H9 (cell line): ENCODE data around the gene NFS1. TPM values are rescaled to one million over a fixed set of nuclear protein-coding genes. Genes with fewer than 3 reads are reported as not detected.

ENCODE experiments used
- DNase-seq: peaks from one replicate; pipeline ENCODE4 v3.0.0-alpha.2; 2017
- H2AFZ ChIP-seq: one replicate; pipeline ENCODE4 v1.6.1; 2013; ENCODE audit warnings: mild to moderate bottlenecking, low read length, control low read depth, moderate library complexity
- H2AK5ac ChIP-seq: 2 replicates; pipeline ENCODE4 v1.6.1; 2013; ENCODE audit warnings: low read length, control low read depth, mixed read lengths; ENCODE audit not compliant: insufficient read length
- H2BK120ac ChIP-seq: one replicate; pipeline ENCODE4 v1.6.1; 2013; ENCODE audit warnings: low read depth, mild to moderate bottlenecking, low read length, control low read depth, inconsistent platforms; ENCODE audit not compliant: poor library complexity, severe bottlenecking
- H2BK12ac ChIP-seq: 2 replicates; pipeline ENCODE4 v1.6.1; 2013; ENCODE audit warnings: low read length, control low read depth, mixed read lengths, low read depth; ENCODE audit not compliant: insufficient read length
- H2BK15ac ChIP-seq: 2 replicates; pipeline ENCODE4 v1.6.1; 2013; ENCODE audit warnings: low read depth, low read length, control low read depth
- H2BK20ac ChIP-seq: one replicate; pipeline ENCODE4 v1.6.1; 2013; ENCODE audit warnings: low read depth, mild to moderate bottlenecking, low read length, control low read depth, inconsistent platforms; ENCODE audit not compliant: poor library complexity, severe bottlenecking
- H2BK5ac ChIP-seq: 2 replicates; pipeline ENCODE4 v1.6.1; 2013; ENCODE audit warnings: low read length, control low read depth, mixed read lengths; ENCODE audit not compliant: insufficient read length
- H3K14ac ChIP-seq: 2 replicates; pipeline ENCODE4 v1.6.1; 2013; ENCODE audit warnings: low read length, control low read depth; ENCODE audit not compliant: insufficient read depth
- H3K18ac ChIP-seq: 2 replicates; pipeline ENCODE4 v1.6.1; 2013; ENCODE audit warnings: low read depth, mild to moderate bottlenecking, mixed read lengths, low read length, control low read depth; ENCODE audit not compliant: insufficient read length
- H3K23ac ChIP-seq: 2 replicates; pipeline ENCODE4 v1.6.1; 2013; ENCODE audit warnings: low read length, control low read depth, mixed read lengths, low read depth; ENCODE audit not compliant: insufficient read length
- H3K23me2 ChIP-seq: 2 replicates; pipeline ENCODE4 v1.6.1; 2013; ENCODE audit warnings: low read depth, mild to moderate bottlenecking, mixed read lengths, low read length, control low read depth; ENCODE audit not compliant: insufficient read length, poor library complexity, severe bottlenecking
- H3K27ac ChIP-seq: 2 replicates; pipeline ENCODE4 v1.5.1; 2013; ENCODE audit warnings: low read length, control low read depth, mixed read lengths, low read depth; ENCODE audit not compliant: insufficient read length
- H3K27me3 ChIP-seq: 2 replicates; pipeline ENCODE4 v1.6.1; 2013; ENCODE audit warnings: low read length, control low read depth, inconsistent platforms; ENCODE audit not compliant: insufficient read depth
- H3K4ac ChIP-seq: 2 replicates; pipeline ENCODE4 v1.6.1; 2013; ENCODE audit warnings: low read depth, mild to moderate bottlenecking, control low read depth, inconsistent platforms, low read length, moderate library complexity
- H3K4me1 ChIP-seq: 2 replicates; pipeline ENCODE4 v1.6.1; 2013; ENCODE audit warnings: low read length, control low read depth, inconsistent platforms; ENCODE audit not compliant: insufficient read depth
- H3K4me2 ChIP-seq: 2 replicates; pipeline ENCODE4 v1.6.1; 2013; ENCODE audit warnings: low read length, control low read depth, mixed read lengths; ENCODE audit not compliant: insufficient read length, insufficient read depth
- H3K56ac ChIP-seq: 2 replicates; pipeline ENCODE4 v1.6.1; 2013; ENCODE audit warnings: low read depth, mild to moderate bottlenecking, mixed read lengths, low read length, control low read depth; ENCODE audit not compliant: insufficient read length
- H3K79me1 ChIP-seq: 2 replicates; pipeline ENCODE4 v1.6.1; 2013; ENCODE audit warnings: low read depth, mild to moderate bottlenecking, moderate library complexity, low read length, control low read depth, inconsistent platforms; ENCODE audit not compliant: insufficient read depth, poor library complexity, severe bottlenecking
- H3K79me2 ChIP-seq: 2 replicates; pipeline ENCODE4 v1.6.1; 2013; ENCODE audit warnings: low read length, control low read depth, inconsistent platforms; ENCODE audit not compliant: insufficient read depth
- H3K9ac ChIP-seq: 2 replicates; pipeline ENCODE4 v1.6.1; 2013; ENCODE audit warnings: low read length, control low read depth, mixed read lengths; ENCODE audit not compliant: insufficient read length; ENCODE audit errors: extremely low read depth
- H3K9me3 ChIP-seq: one replicate; pipeline ENCODE4 v1.6.1; 2013; ENCODE audit warnings: low read depth, low read length, inconsistent platforms; ENCODE audit not compliant: control insufficient read depth
- H3T11ph ChIP-seq: one replicate; pipeline ENCODE4 v1.6.1; 2013; ENCODE audit warnings: mild to moderate bottlenecking, low read length, control low read depth, inconsistent platforms
- H4K20me1 ChIP-seq: one replicate; pipeline ENCODE4 v1.6.1; 2013; ENCODE audit not compliant: control insufficient read depth, insufficient read length, insufficient read depth
- H4K5ac ChIP-seq: 2 replicates; pipeline ENCODE4 v1.6.1; 2013; ENCODE audit warnings: low read depth, mild to moderate bottlenecking, mixed read lengths, low read length, control low read depth; ENCODE audit not compliant: insufficient read length
- H4K8ac ChIP-seq: replicated peaks from 2 replicates; pipeline ENCODE4 v1.6.1; 2013; ENCODE audit warnings: low read length, control low read depth, mixed read lengths, low read depth; ENCODE audit not compliant: insufficient read length
- H4K91ac ChIP-seq: 2 replicates; pipeline ENCODE4 v1.6.1; 2013; ENCODE audit warnings: low read depth, mild to moderate bottlenecking, moderate library complexity, mixed read lengths, low read length, control low read depth; ENCODE audit not compliant: insufficient read length
- H3K27ac Mint-ChIP-seq, 3 experiments: 2 replicates in 2 of 3; 3 replicates in 1 of 3; pipeline ENCODE4 v1.8.0; 2020 to 2021; ENCODE audit warnings: mixed read lengths in 3 of 3, mild to moderate bottlenecking in 1 of 3, moderate library complexity in 1 of 3
- H3K27me3 Mint-ChIP-seq: 2 replicates; pipeline ENCODE4 v1.8.0; 2021; ENCODE audit warnings: low read depth, mild to moderate bottlenecking, moderate library complexity, mixed read lengths
- H3K36me3 Mint-ChIP-seq, 3 experiments: 2 replicates in 2 of 3; 3 replicates in 1 of 3; pipeline ENCODE4 v1.8.0; 2020 to 2021; ENCODE audit warnings: low read depth in 3 of 3, mixed read lengths in 3 of 3; ENCODE audit not compliant: insufficient read depth in 1 of 3
- H3K4me1 Mint-ChIP-seq, 2 experiments: 2 replicates each; pipeline ENCODE4 v1.8.0; 2020; ENCODE audit warnings: mixed read lengths in 2 of 2
- H3K4me3 Mint-ChIP-seq, 2 experiments: 2 replicates in 1 of 2; 3 replicates in 1 of 2; pipeline ENCODE4 v1.8.0; 2020 to 2021; ENCODE audit warnings: mild to moderate bottlenecking in 2 of 2, mixed read lengths in 2 of 2, moderate library complexity in 1 of 2
- H3K9me3 Mint-ChIP-seq, 2 experiments: 2 replicates in 1 of 2; 3 replicates in 1 of 2; pipeline ENCODE4 v1.8.0; 2020; ENCODE audit warnings: mild to moderate bottlenecking in 2 of 2, mixed read lengths in 2 of 2, moderate library complexity in 1 of 2
- WGBS: extraction: QIAGEN DNeasy Blood & Tissue Kit; methylation state at CpG from one replicate; pipeline ENCODE4 v1.1.7; 2013; ENCODE audit warnings: missing lambda C conversion rate, low lambda C conversion rate, mixed read lengths; ENCODE audit not compliant: insufficient read length; ENCODE audit errors: extremely low coverage; 5-methylcytosine and 5-hydroxymethylcytosine counted together
- total RNA-seq: library from RNA; stranded (reverse); gene quantifications from 2 replicates; pipeline ENCODE4 v1.2.1, GENCODE V29; 2021
- TF ChIP-seq, protein P1 (sequence below): fragments of 200-600 bp; sonication (generic); conservative IDR thresholded peaks from 3 replicates; pipeline ENCODE4 v1.8.0; 2021; ENCODE audit warnings: antibody characterized with exemption, mild to moderate bottlenecking

The NFS1 gene
- total RNA-seq, 1 experiment from 2014 or later, result 26.6 TPM

DNA sequence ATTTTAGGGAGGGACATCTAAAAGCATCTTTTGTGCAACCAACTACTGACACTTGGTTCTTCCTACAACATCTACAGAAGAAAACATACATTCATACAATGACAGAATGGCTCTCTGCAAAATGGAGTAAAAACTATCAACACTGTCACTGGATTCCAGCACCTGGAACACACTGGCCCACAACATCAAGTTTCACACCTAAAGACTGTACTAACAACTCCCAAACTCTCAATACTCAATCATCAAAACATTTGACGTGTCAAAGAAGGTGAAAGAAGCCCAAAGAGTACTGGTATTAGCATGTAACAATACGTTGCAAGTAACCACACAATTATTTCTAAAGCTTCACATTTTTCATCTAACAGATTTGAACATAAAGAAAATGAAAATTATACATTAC lies 36.6 kb downstream of the NFS1 start:
- Mint-ChIP-seq H3K27ac (no peak overlapping the region), H3K27me3 (no peaks in the 10 kb centered on the region), H3K4me3 (peak overlapping the region; percentile 96 to 99), H3K36me3 (peaks cover 0 to 2% (median 2%) of the 10 kb centered on the region in 3 experiments; a peak in 3 of 7 replicates), H3K4me1 (peaks cover 40 to 44% of the 10 kb centered on the region in 2 experiments), H3K9me3 (no peaks in the 10 kb centered on the region; a peak in 1 of 5 replicates)
- H4K91ac ChIP-seq, result no peak overlapping the region
- H3K79me2 ChIP-seq, result peaks cover 57% of the 10 kb centered on the region
- H2BK120ac ChIP-seq, result no peak overlapping the region
- H3K23ac ChIP-seq, result no peak overlapping the region
- no peak overlapping the region for H2AK5ac ChIP-seq
- peak overlapping the region; percentile 38 for H3K9ac ChIP-seq
- H3K27ac ChIP-seq, result no peak overlapping the region
- no peak overlapping the region for H4K8ac ChIP-seq
- no peak for DNase-seq
- WGBS, result no CpG with 5 or more reads among the region's 2 CpGs
- H2BK20ac ChIP-seq, result no peak overlapping the region
- H3T11ph ChIP-seq, result no peak overlapping the region
- H3K23me2 ChIP-seq, result peaks cover 9% of the 10 kb centered on the region
- no peaks in the 10 kb centered on the region; the same call in 1 of the 2 replicates for H3K4me1 ChIP-seq
- H4K20me1 ChIP-seq, result no peaks in the 10 kb centered on the region
- no peaks in the 10 kb centered on the region for H3K9me3 ChIP-seq
- H3K27me3 ChIP-seq, result no peaks in the 10 kb centered on the region
- H3K14ac ChIP-seq, result no peak overlapping the region
- no peak overlapping the region for H2BK5ac ChIP-seq
- H2AFZ ChIP-seq, result no peak overlapping the region
- H3K79me1 ChIP-seq, result no peaks in the 10 kb centered on the region
- TF ChIP-seq, protein P1, sequence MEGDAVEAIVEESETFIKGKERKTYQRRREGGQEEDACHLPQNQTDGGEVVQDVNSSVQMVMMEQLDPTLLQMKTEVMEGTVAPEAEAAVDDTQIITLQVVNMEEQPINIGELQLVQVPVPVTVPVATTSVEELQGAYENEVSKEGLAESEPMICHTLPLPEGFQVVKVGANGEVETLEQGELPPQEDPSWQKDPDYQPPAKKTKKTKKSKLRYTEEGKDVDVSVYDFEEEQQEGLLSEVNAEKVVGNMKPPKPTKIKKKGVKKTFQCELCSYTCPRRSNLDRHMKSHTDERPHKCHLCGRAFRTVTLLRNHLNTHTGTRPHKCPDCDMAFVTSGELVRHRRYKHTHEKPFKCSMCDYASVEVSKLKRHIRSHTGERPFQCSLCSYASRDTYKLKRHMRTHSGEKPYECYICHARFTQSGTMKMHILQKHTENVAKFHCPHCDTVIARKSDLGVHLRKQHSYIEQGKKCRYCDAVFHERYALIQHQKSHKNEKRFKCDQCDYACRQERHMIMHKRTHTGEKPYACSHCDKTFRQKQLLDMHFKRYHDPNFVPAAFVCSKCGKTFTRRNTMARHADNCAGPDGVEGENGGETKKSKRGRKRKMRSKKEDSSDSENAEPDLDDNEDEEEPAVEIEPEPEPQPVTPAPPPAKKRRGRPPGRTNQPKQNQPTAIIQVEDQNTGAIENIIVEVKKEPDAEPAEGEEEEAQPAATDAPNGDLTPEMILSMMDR, result no peak
- H3K4me2 ChIP-seq, result peak overlapping the region; percentile 88
- no peak overlapping the region for H2BK12ac ChIP-seq
- H3K18ac ChIP-seq, result no peak overlapping the region
- no peak overlapping the region for H2BK15ac ChIP-seq
- H3K4ac ChIP-seq, result no peak overlapping the region
- H4K5ac ChIP-seq, result no peak overlapping the region
- H3K56ac ChIP-seq, result no peak overlapping the region
